Kidney (tissue), 14 donors: Measurements from ENCODE around the gene CLDN25. TPM values are rescaled to one million over a fixed set of nuclear protein-coding genes. Genes with fewer than 3 reads are reported as not detected.

ENCODE experiments used
- DNase-seq, 5 donors: peaks; one replicate each; pipeline ENCODE4 v3.0.0-alpha.2; 2013 to 2020
- FAIRE-seq: peaks from 2 replicates; lab custom pipeline; 2012; peaks lifted over from hg19 to GRCh38; lab: Jason Lieb, UNC
- H3K27ac ChIP-seq, 2 donors: one replicate each; pipeline ENCODE4 v1.7.0; 2013; ENCODE audit warnings: low read depth in 2 of 2, low read length in 2 of 2, inconsistent platforms in 1 of 2
- H3K27me3 ChIP-seq: one replicate; pipeline ENCODE4 v1.7.1; 2013; ENCODE audit warnings: low read length, inconsistent platforms; ENCODE audit not compliant: control insufficient read depth, insufficient read depth
- H3K36me3 ChIP-seq, 3 donors: one replicate each; pipeline versions ENCODE4 v1.7.0 to v1.7.1; 2013; ENCODE audit warnings: low read length in 3 of 3, control low read depth in 1 of 3, inconsistent platforms in 1 of 3; ENCODE audit not compliant: insufficient read depth in 3 of 3, control insufficient read depth in 2 of 3
- H3K4me1 ChIP-seq, 3 donors: one replicate each; pipeline versions ENCODE4 v1.7.0 to v1.7.1; 2013; ENCODE audit warnings: low read length in 3 of 3, inconsistent platforms in 1 of 3, low read depth in 1 of 3; ENCODE audit not compliant: control insufficient read depth in 2 of 3, insufficient read depth in 2 of 3
- H3K4me3 ChIP-seq, 3 donors: one replicate each; pipeline versions ENCODE4 v1.7.0 to v1.8.1; 2013; ENCODE audit warnings: low read length in 3 of 3, control low read depth in 1 of 3, inconsistent platforms in 1 of 3
- H3K9ac ChIP-seq, 3 donors: one replicate each; pipeline versions ENCODE4 v1.7.0 to v1.7.1; 2013; ENCODE audit warnings: low read length in 3 of 3, control low read depth in 1 of 3, inconsistent platforms in 1 of 3
- H3K9me3 ChIP-seq, 3 donors: one replicate each; pipeline versions ENCODE4 v1.7.0 to v1.7.1; 2013; ENCODE audit warnings: low read length in 3 of 3, control low read depth in 1 of 3, inconsistent platforms in 1 of 3; ENCODE audit not compliant: control insufficient read depth in 2 of 3, insufficient read depth in 1 of 3
- intact Hi-C: fragments of 100-400 bp; cut with DNase I; formaldehyde crosslinking; loops from one replicate; pipeline ENCODE4 v1.11.1; 2022
- polyA plus RNA-seq: library from polyadenylated mRNA; stranded (reverse); fragments of 350-450 nt; fragmentation: Illumina TruSeq; extraction: RNeasy Lipid Tissue Mini Kit (QIAGEN cat#74804); gene quantifications from one replicate; pipeline ENCODE4 v1.2.3, GENCODE V29; 2014; ENCODE audit warnings: low read depth, low replicate concordance; ENCODE audit not compliant: insufficient read depth
- total RNA-seq: library from RNA; stranded (reverse); fragmentation: NEBNext Ultra II Directional; extraction: Animal tissue kit (Norgen Biotek cat#: 25700); gene quantifications from one replicate; pipeline ENCODE4 v1.2.1, GENCODE V29; 2021
- TF ChIP-seq, protein P1 (sequence below): IDR thresholded peaks from 3 replicates; pipeline ENCODE4 v1.5.1; 2012; ENCODE audit warnings: mild to moderate bottlenecking, moderate library complexity, borderline replicate concordance; ENCODE audit not compliant: insufficient read depth; ENCODE audit errors: extremely low read depth
- donor health status: control.
- donor health status: control.
- donor health status: control.
- donor health status: control.
- donor health status: control.
- donor health status: DM: yes; HTN: yes; CAD: no.
- donor health status: Normal renal cell carcinoma (clear cell type).

The CLDN25 gene
- total and polyA plus RNA-seq, 2 donors from 2014 or later, result not detected

DNA sequence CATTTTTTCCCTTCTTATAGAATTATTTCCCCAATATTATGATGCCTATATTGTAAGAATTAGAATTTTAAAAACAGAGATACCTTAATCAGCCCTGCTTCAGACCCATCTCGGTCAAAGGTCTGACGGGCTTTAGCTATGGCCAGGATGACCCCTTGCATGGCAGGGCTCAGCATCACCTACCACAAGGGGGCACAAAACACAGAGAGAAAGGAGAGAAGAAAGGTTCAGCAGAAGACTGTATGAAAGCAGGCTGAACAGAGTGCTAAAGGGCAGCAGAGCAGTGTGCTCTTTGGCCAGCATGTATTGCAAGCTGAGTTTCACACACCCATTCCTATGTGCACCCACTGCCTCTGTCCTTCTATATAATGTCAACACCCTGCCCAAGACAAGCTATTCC, 26.8 kb downstream of the CLDN25 start:
- Histone ChIP-seq H3K9ac (no peak overlapping the region), H3K4me1 (no peaks in the 10 kb centered on the region), H3K27me3 (no peaks in the 10 kb centered on the region), H3K9me3 (no peaks in the 10 kb centered on the region), H3K27ac (no peak overlapping the region), H3K4me3 (no peak overlapping the region), H3K36me3 (peaks cover 0 to 35% (median 16%) of the 10 kb centered on the region in 3 donors)
- intact Hi-C loops, result no loop called here
- FAIRE-seq (no peak), DNase-seq (peak in 3 of 5 donors; percentile 12 to 27 (median 17))
- TF ChIP-seq, protein P1, sequence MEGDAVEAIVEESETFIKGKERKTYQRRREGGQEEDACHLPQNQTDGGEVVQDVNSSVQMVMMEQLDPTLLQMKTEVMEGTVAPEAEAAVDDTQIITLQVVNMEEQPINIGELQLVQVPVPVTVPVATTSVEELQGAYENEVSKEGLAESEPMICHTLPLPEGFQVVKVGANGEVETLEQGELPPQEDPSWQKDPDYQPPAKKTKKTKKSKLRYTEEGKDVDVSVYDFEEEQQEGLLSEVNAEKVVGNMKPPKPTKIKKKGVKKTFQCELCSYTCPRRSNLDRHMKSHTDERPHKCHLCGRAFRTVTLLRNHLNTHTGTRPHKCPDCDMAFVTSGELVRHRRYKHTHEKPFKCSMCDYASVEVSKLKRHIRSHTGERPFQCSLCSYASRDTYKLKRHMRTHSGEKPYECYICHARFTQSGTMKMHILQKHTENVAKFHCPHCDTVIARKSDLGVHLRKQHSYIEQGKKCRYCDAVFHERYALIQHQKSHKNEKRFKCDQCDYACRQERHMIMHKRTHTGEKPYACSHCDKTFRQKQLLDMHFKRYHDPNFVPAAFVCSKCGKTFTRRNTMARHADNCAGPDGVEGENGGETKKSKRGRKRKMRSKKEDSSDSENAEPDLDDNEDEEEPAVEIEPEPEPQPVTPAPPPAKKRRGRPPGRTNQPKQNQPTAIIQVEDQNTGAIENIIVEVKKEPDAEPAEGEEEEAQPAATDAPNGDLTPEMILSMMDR, result peak; percentile 24

DNA sequence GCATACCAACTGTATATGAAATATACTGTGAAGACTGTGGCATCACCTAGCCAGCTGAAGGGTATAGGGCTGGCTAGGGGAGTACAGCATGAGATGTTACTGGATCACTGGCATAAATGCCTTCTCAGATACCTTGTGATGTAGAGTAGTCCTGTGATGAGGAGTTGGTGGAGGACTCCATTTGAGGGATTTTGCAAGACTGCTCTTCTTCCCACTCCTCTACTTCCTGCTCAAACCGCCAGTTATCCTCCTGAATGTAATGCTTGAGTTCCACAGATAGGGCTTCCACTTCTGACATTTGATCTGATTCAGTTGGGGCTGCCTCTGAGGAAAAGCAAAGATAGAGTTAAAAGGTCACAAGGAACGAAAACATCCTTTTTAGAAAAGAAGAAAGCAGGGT, 29.3 kb downstream of the CLDN25 start:
- FAIRE-seq (no peak), DNase-seq (no peak)
- H3K4me3 ChIP-seq, result no peak overlapping the region
- TF ChIP-seq, protein P1, result no peak
- H3K27ac ChIP-seq, result no peak overlapping the region
- intact Hi-C loops, result no loop called here
- H3K9ac ChIP-seq, result no peak overlapping the region
- no peaks in the 10 kb centered on the region for H3K4me1 ChIP-seq
- peaks cover 0 to 22% (median 6%) of the 10 kb centered on the region in 3 donors for H3K36me3 ChIP-seq
- H3K9me3 ChIP-seq, result no peaks in the 10 kb centered on the region
- no peaks in the 10 kb centered on the region for H3K27me3 ChIP-seq

DNA sequence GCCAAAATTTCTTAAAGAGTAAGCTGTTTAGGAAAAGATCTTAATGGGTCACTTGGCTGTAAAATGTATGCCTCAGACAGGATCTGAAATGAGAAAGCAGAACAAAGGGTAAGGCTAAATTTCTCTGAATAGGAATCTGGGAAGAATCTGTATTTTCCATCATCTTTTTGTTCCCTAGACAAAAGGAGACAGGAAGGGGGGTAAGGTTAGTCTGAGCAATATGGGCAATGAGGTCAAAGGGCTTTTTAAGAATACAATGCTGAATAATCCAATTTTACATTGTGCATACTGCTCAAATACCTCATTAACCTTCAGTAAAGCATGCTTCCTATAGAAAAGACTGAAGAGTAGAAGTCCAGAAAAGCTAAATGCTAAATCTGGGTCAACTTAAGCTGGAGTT, 34.6 kb downstream of the CLDN25 start:
- FAIRE-seq (no peak), DNase-seq (no peak)
- Histone ChIP-seq H3K27me3 (no peaks in the 10 kb centered on the region), H3K36me3 (peaks cover 0 to 5% (median 2%) of the 10 kb centered on the region in 3 donors), H3K27ac (no peak overlapping the region), H3K4me3 (no peak overlapping the region), H3K4me1 (no peaks in the 10 kb centered on the region), H3K9ac (no peak overlapping the region), H3K9me3 (no peaks in the 10 kb centered on the region)
- intact Hi-C loops, result no loop called here
- TF ChIP-seq, protein P1, result no peak

DNA sequence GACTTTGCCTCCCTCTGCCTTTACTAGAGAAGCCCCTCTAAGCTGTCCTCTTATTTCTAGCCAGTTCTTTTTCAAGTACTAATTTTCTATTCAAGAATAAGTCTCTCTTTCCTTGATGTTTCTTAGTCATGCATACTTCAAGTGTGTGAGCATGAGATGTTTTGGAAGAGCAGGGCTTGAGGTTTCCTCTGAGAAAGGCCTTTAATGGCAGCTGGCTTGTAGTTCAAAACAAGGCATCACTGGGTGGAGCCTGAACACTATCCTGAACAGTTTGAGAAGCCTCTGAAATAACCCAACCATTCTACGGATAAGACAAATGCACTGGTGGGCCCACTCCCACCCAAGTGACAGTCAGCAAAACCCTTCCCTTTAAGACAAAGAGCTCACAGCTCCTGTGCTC, 37.6 kb downstream of the CLDN25 start:
- Histone ChIP-seq H3K9me3 (no peaks in the 10 kb centered on the region), H3K36me3 (peaks cover 0 to 11% (median 4%) of the 10 kb centered on the region in 3 donors), H3K4me3 (no peak overlapping the region), H3K27ac (no peak overlapping the region), H3K9ac (no peak overlapping the region), H3K27me3 (no peaks in the 10 kb centered on the region), H3K4me1 (no peaks in the 10 kb centered on the region)
- DNase-seq (no peak), FAIRE-seq (no peak)
- TF ChIP-seq, protein P1, result no peak
- intact Hi-C loops, result no loop called here
